Stimulated activated CD8-positive, alpha-beta memory T cell treated with anti-CD3 and anti-CD28 coated beads, Interleukin-4, amount 100 ng/mL, for 1 hour (primary cell): ENCODE data around the gene KLHL17.
A peak's percentile ranks its signal among the peaks of the same experiment; 100 is the strongest.
"Not testable (repeated sequence)": the region's sequence is repeated elsewhere in the genome, so short reads cannot be mapped to it uniquely, and the experiment has no call there.

Source experiments
- DNase-seq, 2 donors: peaks; one replicate each; pipeline ENCODE4 v3.0.0-alpha.2; 2020; ENCODE audit warnings: low read depth in 2 of 2, low spot score in 1 of 2

The KLHL17 gene

GRCh38 chr1:998995-999724 lies 38.8 kb downstream of the KLHL17 start:
- no peak for DNase-seq

DNA sequence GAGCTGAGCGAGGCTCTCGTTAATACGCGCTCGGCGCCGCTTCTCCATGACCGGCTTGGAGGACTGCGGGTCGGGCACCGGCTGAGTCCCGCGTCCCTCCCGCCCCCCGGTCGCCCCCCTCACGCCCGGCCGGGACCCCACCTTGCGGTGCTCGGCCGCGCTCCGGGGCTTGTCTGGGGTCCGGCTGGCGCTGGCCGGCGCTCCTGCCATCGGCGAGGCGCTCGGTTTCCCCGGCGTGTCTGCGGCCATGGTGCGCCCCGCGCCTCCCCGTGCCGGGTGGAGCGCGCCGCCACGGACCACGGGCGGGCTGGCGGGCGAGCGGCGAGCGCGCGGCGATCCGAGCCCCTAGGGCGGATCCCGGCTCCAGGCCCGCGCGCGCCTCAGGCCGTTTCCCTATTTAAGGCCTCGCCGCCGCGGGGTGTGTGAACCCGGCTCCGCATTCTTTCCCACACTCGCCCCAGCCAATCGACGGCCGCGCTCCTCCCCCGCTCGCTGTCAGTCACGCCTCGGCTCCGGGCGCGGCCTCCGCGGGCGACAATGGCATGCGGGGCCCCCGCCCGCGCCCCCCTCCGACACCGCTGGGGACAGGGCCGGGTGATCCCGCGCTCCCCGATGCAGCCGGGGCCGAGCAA lies 39.5 kb downstream of the KLHL17 start, which contains the start of gene HES4:
Gene HES4 (minus strand): TSS at position 373 of the 632 bp plus-strand sequence. CDS start 124 bp downstream, at position 249.
- DNase-seq, result no peak

DNA sequence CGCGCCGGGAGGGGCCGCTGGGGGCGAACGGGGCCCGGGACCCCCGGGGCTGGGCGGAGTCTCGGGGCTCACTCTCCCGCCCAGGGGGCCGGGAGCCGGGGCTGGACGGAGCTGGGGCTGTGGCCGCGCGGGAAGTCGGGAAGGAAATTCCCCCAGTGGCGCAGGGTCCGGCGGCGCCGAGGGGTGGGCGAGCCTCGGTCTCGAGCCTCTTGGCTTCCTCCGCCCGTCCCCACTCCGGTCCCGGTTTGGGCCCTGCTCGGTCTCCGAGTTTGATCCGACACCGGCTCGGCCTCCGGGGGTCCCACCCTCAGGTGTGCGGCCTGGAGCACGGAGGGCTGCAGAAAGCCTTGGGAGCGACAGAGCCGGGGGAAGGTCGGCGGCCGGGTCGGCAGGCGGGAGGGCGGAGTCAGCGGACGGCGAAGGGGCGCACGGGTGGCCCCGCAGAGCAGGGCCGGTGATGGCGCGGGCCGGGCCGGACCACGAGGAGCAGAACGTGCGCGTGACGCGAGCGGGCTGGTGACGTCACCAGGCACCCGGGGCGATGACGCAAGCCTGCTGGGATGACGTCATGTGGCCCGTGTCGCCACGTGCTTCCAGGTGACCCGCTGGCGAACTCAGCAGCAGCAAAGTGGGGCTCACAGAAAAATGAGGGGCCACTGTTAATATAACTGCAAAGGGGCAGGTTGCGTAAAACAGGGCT lies 40.1 kb downstream of the KLHL17 start:
- peak in 1 of 2 donors; percentile 44 for DNase-seq

DNA sequence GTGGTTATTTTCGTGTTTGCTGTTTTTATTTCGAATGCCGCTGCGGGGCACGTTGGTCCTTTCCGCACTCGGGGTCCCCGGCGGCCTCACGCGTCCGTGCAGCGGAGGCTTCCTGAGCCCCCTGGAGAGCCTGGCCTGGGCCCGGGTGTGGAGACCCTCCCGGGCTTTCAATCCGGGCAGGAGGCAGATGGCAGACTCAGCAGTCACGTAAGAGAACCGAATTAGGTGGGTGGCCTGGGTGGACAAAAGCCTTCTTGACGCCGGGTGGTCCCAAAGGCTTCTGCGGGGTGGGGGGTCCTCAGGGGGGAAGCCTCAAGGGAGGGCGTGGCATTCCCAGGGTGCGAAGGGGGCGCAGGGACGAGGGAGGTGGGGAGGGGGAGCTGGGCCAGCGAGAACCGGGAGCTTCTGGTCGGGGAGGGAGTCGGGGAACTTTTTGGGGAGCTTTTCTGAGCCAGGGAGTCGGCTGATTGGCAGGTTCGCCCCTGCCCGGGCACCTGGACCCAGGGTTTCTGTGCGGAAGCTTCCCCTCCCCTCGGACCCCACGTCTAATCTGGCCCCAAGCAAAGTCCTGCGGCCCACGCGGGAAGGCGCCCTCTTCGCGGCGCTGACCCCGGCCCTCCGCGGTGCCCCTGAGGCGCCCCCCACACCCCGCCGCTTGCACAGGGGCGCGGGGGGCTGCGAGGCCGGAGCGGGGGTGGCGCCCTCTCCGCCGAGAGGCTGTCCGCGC lies 40.8 kb downstream of the KLHL17 start:
- no peak for DNase-seq

- no peak for DNase-seq
These were observed 43.4 kb downstream of the KLHL17 start for GRCh38 chr1:1003618-1004419.

GRCh38 chr1:1004420-1004779 lies 44.0 kb downstream of the KLHL17 start:
- no peak for DNase-seq

GRCh38 chr1:1004780-1005697 lies 44.7 kb downstream of the KLHL17 start:
- DNase-seq, result no peak

- DNase-seq, result no peak
These were observed 45.5 kb downstream of the KLHL17 start for GRCh38 chr1:1005774-1006304.

GRCh38 chr1:1006305-1007159 lies 46.1 kb downstream of the KLHL17 start:
- no peak for DNase-seq

- not testable (repeated sequence) for DNase-seq
These were observed 49.7 kb downstream of the KLHL17 start for GRCh38 chr1:1010131-1010530.

DNA sequence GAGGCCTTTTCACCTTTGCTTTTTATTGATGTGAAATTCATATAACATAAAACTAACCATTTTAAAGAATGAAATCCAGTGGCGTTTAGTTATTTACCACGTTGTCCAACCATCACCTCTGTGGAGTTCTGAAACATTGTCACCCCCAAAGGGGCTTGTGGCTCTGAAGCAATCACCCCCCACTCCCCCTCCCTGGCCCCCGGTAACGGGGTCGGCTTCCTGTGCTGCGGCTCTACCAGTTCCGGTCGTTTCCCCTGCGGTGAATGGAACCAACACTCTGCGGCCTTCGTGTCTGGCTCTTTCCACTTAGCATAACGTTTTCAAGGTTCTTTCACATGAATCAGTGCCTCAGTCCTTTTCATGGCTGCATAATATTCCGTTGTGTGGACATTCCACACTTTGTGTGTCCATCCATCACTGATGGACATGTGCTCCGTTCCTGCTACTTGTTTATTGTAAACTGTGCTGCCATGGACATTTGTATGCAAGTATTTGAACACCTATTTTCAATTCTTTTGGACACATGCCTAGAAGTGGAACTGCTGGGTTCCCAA lies 51.1 kb downstream of the KLHL17 start:
- DNase-seq, result no peak

DNA sequence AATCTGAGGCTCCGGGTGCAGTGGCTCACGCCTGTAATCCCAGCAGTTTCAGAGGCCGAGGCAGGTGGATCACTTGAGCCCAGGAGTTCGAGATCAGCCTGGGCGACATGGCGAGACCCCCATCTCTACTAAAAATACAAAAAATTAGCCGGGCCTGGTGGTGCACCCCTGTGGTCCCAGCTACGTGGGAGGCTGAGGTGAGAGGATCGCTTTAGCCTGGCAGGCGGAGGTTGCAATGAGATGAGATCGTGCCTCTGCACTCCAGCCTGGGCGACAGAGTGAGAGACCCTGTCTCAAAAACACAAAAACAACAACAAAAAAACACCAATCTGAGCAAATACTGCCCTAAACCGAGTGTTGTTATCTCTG lies 52.3 kb downstream of the KLHL17 start:
- not testable (repeated sequence) for DNase-seq

DNA sequence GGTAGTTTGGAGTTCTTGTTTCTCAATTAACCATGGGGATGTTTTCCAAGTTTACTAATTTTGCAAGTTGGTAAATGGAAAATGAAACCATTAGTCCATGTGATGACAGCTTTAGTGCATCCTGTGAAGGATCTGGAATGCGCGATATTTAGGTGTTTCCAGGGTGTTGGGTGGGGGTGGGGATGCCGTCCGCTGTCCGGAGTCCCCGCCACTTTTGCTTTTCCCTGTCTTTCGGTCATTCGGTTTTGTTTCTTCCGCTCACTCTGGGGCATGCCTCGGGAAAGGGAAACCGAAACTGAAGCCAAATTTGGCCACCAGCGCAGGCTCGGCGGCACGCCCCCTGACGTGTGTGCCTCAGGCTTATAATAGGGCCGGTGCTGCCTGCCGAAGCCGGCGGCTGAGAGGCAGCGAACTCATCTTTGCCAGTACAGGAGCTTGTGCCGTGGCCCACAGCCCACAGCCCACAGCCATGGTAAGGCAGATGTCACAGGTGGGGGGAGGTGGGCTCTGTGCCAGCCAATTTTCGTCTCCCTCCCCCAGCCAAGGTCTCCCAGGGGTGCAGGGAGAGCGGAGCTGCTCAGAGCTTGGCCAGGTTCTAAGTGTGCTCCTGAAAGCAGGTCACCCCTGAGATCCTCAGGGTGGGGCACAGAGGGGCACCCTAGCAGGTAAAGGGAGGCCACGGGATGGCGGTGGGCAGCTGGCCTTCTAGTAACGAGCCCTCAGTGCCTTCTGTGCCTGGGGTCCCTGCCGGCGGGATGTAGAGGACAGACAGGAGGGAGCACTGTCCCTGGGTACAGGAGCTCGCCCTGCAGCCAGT lies 52.9 kb downstream of the KLHL17 start, which contains the start of gene ISG15:
Gene ISG15 (plus strand): TSS at position 393 of the 817 bp plus-strand sequence. CDS start 77 bp downstream, at position 470.
- peak; percentile 60 to 80 for DNase-seq

DNA sequence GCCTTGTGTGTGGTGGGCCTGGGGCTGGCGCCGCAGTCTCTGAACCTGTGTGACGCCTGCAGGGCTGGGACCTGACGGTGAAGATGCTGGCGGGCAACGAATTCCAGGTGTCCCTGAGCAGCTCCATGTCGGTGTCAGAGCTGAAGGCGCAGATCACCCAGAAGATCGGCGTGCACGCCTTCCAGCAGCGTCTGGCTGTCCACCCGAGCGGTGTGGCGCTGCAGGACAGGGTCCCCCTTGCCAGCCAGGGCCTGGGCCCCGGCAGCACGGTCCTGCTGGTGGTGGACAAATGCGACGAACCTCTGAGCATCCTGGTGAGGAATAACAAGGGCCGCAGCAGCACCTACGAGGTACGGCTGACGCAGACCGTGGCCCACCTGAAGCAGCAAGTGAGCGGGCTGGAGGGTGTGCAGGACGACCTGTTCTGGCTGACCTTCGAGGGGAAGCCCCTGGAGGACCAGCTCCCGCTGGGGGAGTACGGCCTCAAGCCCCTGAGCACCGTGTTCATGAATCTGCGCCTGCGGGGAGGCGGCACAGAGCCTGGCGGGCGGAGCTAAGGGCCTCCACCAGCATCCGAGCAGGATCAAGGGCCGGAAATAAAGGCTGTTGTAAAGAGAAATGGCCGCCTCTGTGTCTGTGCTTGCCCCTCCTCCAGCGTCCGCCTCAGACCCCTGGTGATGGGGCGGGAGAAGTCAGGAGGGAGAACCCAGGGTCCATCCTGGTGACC lies 53.7 kb downstream of the KLHL17 start:
- no peak for DNase-seq

- DNase-seq, result no peak
These were observed 54.7 kb downstream of the KLHL17 start for GRCh38 chr1:1014799-1015681.
